Endothelial cell of umbilical vein (primary cell): ENCODE measurements around the gene APP. TPM values are rescaled to one million over a fixed set of nuclear protein-coding genes. Genes with fewer than 3 reads are reported as not detected.

Source experiments
- BruUV-seq: library from RNA; stranded (reverse); fragments of 400-500 nt; replicated peaks from 2 replicates; lab custom pipeline; 2021; lab: Mats Ljungman, UMichigan
- CTCF ChIA-PET: fragments of 300-600, 350-600 bp; sonication (Branson Sonifier 250); formaldehyde crosslinking; loops from one replicate; lab custom pipeline; 2021; ENCODE audit warnings: antibody characterized with exemption, inconsistent platforms; lab: Charles Lee
- POLR2A ChIA-PET: fragments of 300-600, 350-600 bp; sonication (Branson Sonifier 250); formaldehyde crosslinking; loops from one replicate; lab custom pipeline; 2021; ENCODE audit warnings: antibody characterized with exemption, inconsistent platforms; lab: Charles Lee
- DNase-seq: peaks from one replicate; pipeline ENCODE4 v3.0.0-alpha.2; 2011; ENCODE audit warnings: low read depth, low spot score
- FAIRE-seq: peaks from 2 replicates; lab custom pipeline; 2011; peaks lifted over from hg19 to GRCh38; lab: Jason Lieb, UNC
- H2AFZ ChIP-seq: 2 replicates; pipeline ENCODE4 v1.6.0; 2012; ENCODE audit warnings: low read depth, low read length, control low read depth, inconsistent platforms
- H3K27ac ChIP-seq: 2 replicates; pipeline ENCODE4 v1.5.1; 2011; ENCODE audit warnings: low read depth, mild to moderate bottlenecking, control low read depth, low read length, moderate library complexity; ENCODE audit not compliant: insufficient read depth
- H3K27me3 ChIP-seq, 2 experiments: 2 replicates each; pipeline versions ENCODE4 v1.6.0 to v1.6.1; 2011; ENCODE audit warnings: low read length in 2 of 2, mixed read lengths in 1 of 2; ENCODE audit not compliant: control insufficient read depth in 2 of 2, insufficient read depth in 2 of 2
- H3K36me3 ChIP-seq, 2 experiments: 2 replicates in 1 of 2; 3 replicates in 1 of 2; pipeline ENCODE4 v1.5.1; 2011; ENCODE audit warnings: low read length in 2 of 2, mild to moderate bottlenecking in 1 of 2, moderate library complexity in 1 of 2; ENCODE audit not compliant: control insufficient read depth in 2 of 2, insufficient read depth in 2 of 2; ENCODE audit errors: extremely low read depth in 1 of 2
- H3K4me1 ChIP-seq: 3 replicates; pipeline ENCODE4 v1.5.1; 2011; ENCODE audit warnings: mild to moderate bottlenecking, low read length; ENCODE audit not compliant: control insufficient read depth, insufficient read depth; ENCODE audit errors: extremely low read depth
- H3K4me2 ChIP-seq: 2 replicates; pipeline ENCODE4 v1.6.1; 2011; ENCODE audit warnings: low read length, control low read depth, mixed read lengths; ENCODE audit not compliant: insufficient read depth
- H3K4me3 ChIP-seq, 3 experiments: fragments of 200-600 bp in 1 of 3; sonication (generic), shearing (Covaris generic) in 1 of 3; replicated peaks in 1 of 3; 2 replicates each; pipeline ENCODE4 v1.5.1; 2011 to 2016; ENCODE audit warnings: control low read depth in 3 of 3, low read length in 3 of 3, mild to moderate bottlenecking in 2 of 3, inconsistent platforms in 1 of 3, low read depth in 1 of 3, moderate library complexity in 1 of 3; ENCODE audit not compliant: insufficient read depth in 1 of 3
- H3K79me2 ChIP-seq: 2 replicates; pipeline ENCODE4 v1.6.0; 2012; ENCODE audit warnings: low read length, inconsistent platforms; ENCODE audit not compliant: control insufficient read depth, insufficient read depth
- H3K9ac ChIP-seq: replicated peaks from 2 replicates; pipeline ENCODE3; 2011; ENCODE audit warnings: low read length, control low read depth; ENCODE audit not compliant: insufficient read depth; ENCODE audit errors: extremely low read depth
- H3K9me1 ChIP-seq: replicated peaks from 3 replicates; pipeline ENCODE4 v1.6.0; 2011; ENCODE audit warnings: mild to moderate bottlenecking, low read length; ENCODE audit not compliant: control insufficient read depth, insufficient read depth; ENCODE audit errors: extremely low read depth
- H3K9me3 ChIP-seq: replicated peaks from 2 replicates; pipeline ENCODE4 v1.5.1; 2012; ENCODE audit warnings: low read length, inconsistent platforms; ENCODE audit not compliant: control insufficient read depth, insufficient read depth
- H4K20me1 ChIP-seq: replicated peaks from 2 replicates; pipeline ENCODE3; 2011; ENCODE audit warnings: mild to moderate bottlenecking, low read length; ENCODE audit not compliant: control insufficient read depth, insufficient read depth; ENCODE audit errors: extremely low read depth
- CTCF ChIP-seq, 2 donors: IDR thresholded peaks; 1 replicate in 1 of 2; 2 replicates in 1 of 2; pipeline ENCODE4 v1.5.1; 2011; ENCODE audit warnings: low read length in 2 of 2, mild to moderate bottlenecking in 2 of 2, moderate library complexity in 2 of 2, control low read depth in 1 of 2, inconsistent platforms in 1 of 2, low read depth in 1 of 2; ENCODE audit not compliant: insufficient read depth in 1 of 2; ENCODE audit errors: extremely low read depth in 1 of 2
- EZH2 ChIP-seq: IDR thresholded peaks from 2 replicates; pipeline ENCODE4 v1.6.1; 2012; ENCODE audit warnings: borderline replicate concordance, low read depth, mild to moderate bottlenecking, moderate library complexity, low read length, inconsistent platforms; ENCODE audit not compliant: severe bottlenecking
- FOS ChIP-seq: IDR thresholded peaks from 2 replicates; pipeline ENCODE4 v1.6.1; 2011; ENCODE audit warnings: mild to moderate bottlenecking, low read length, moderate library complexity, borderline replicate concordance; ENCODE audit not compliant: insufficient read depth
- GATA2 ChIP-seq: IDR thresholded peaks from 2 replicates; pipeline ENCODE4 v1.7.0; 2011; ENCODE audit warnings: low read depth, mild to moderate bottlenecking, moderate library complexity, mixed read lengths, low read length; ENCODE audit not compliant: insufficient read length, insufficient read depth
- JUN ChIP-seq: IDR thresholded peaks from 2 replicates; pipeline ENCODE4 v1.6.1; 2011; ENCODE audit warnings: borderline replicate concordance, low read depth; ENCODE audit not compliant: insufficient read length, insufficient read depth
- MAX ChIP-seq: IDR thresholded peaks from 2 replicates; pipeline ENCODE4 v1.6.1; 2011; ENCODE audit not compliant: insufficient read depth, insufficient read length
- MYC ChIP-seq: IDR thresholded peaks from one replicate; pipeline ENCODE4 v1.6.1; 2011; ENCODE audit warnings: mild to moderate bottlenecking, low read depth, low read length
- POLR2A ChIP-seq: IDR thresholded peaks from 2 replicates; pipeline ENCODE4 v1.6.1; 2012; ENCODE audit warnings: low read depth, mild to moderate bottlenecking, control low read depth, low read length
- POLR2AphosphoS5 ChIP-seq: IDR thresholded peaks from 2 replicates; pipeline ENCODE4 v1.6.1; 2012; ENCODE audit warnings: low read depth, mild to moderate bottlenecking, control low read depth, low read length, moderate library complexity; ENCODE audit not compliant: insufficient read depth
- dilution Hi-C: fragments of 300-500 bp; cut with MboI; formaldehyde crosslinking; loops from one replicate; pipeline ENCODE4 v1.15.0; 2019; ENCODE audit warnings: low sequenced_read_pairs; ENCODE audit not compliant: extremely low pct_ligation_motif_present
- intact Hi-C: fragments of 100-400 bp; cut with micrococcal nuclease; formaldehyde crosslinking; loops from one replicate; pipeline ENCODE4 v1.10.0; 2022
- polyA plus RNA-seq, 4 experiments: library from polyadenylated mRNA; depleted of rRNA in 3 of 4; stranded (reverse) in 3 of 4; unstranded in 1 of 4; fragments of >200 nt; gene quantifications; 2 replicates each; pipeline versions ENCODE4 v1.2.1 to v1.2.3, GENCODE V29; 2011 to 2012; ENCODE audit warnings: missing spikeins in 1 of 4
- total RNA-seq: library from RNA; stranded (reverse); gene quantifications from 2 replicates; pipeline ENCODE4 v1.2.3, GENCODE V29; 2021

The APP gene
- total and polyA plus RNA-seq, 2 donors (not counting 3 experiments of a cell fraction or from before 2014, with no cell fraction given): 914 to 928 TPM

- CTCF ChIA-PET: interaction anchor here (0.7 kb wide), 1 partner anchor 10 kb away, joined by 4 read pairs; no protein-coding TSS in a partner anchor
- no peak for FAIRE-seq
Observed at GRCh38 chr21:25867061-25867460, 303.5 kb downstream of the APP start.

More at GRCh38 chr21:25867061-25867460, 303.5 kb downstream of the APP start:
- TF ChIP-seq MAX (no peak), GATA2 (no peak), EZH2 (no peak), FOS (no peak), POLR2AphosphoS5 (no peak), JUN (no peak), CTCF (IDR thresholded peaks at IDR 0.05; ENCODE audit: extremely low read depth in 1 of 2, insufficient read depth in 1 of 2, low read depth in 1 of 2, low read length in 2 of 2) (no peak), MYC (no peak), POLR2A (no peak)
- H3K4me1 ChIP-seq: no peaks in the 10 kb centered on the region
- H3K9ac ChIP-seq: no peak overlapping the region
- no TSS peak for BruUV-seq
- H3K4me3 ChIP-seq: no peak overlapping the region
- no peak overlapping the region for H3K4me2 ChIP-seq
- no peaks in the 10 kb centered on the region for H4K20me1 ChIP-seq
- intact Hi-C loops (no loop called here), dilution Hi-C loops (no loop called here)
- no peak for DNase-seq
- no peaks in the 10 kb centered on the region for H3K27me3 ChIP-seq
- no peaks in the 10 kb centered on the region for H3K79me2 ChIP-seq
- H3K9me3 ChIP-seq: no peaks in the 10 kb centered on the region
- no peaks in the 10 kb centered on the region for H3K36me3 ChIP-seq
- H3K27ac ChIP-seq: no peak overlapping the region
- H2AFZ ChIP-seq: no peak overlapping the region
- POLR2A ChIA-PET: no interaction called here
- H3K9me1 ChIP-seq: no peaks in the 10 kb centered on the region
